GM18951 (cell line): ENCODE data around the gene CYP46A1.

Experiments
- POLR2A ChIP-seq: IDR thresholded peaks from 4 replicates; pipeline ENCODE4 v1.6.1; 2011; ENCODE audit warnings: mild to moderate bottlenecking; ENCODE audit not compliant: insufficient read length, insufficient read depth; ENCODE audit errors: extremely low read depth
- in situ Hi-C: fragments of 300-500 bp; cut with MboI; formaldehyde crosslinking; loops from one replicate; pipeline ENCODE4 v1.12.0; 2022; ENCODE audit warnings: low sequenced_read_pairs, mixed read lengths, inconsistent platforms; ENCODE audit not compliant: unreplicated experiment

Gene CYP46A1

GRCh38 chr14:99740411-99740810, 56.3 kb downstream of the CYP46A1 start:
- in situ Hi-C loops: no loop called here
- TF ChIP-seq POLR2A: no peak

GRCh38 chr14:99741227-99741976, 57.3 kb downstream of the CYP46A1 start:
- TF ChIP-seq POLR2A: no peak
- in situ Hi-C loops: no loop called here

GRCh38 chr14:99742074-99742473, 58.0 kb downstream of the CYP46A1 start:
- in situ Hi-C loops: no loop called here
- no peak for TF ChIP-seq POLR2A

DNA sequence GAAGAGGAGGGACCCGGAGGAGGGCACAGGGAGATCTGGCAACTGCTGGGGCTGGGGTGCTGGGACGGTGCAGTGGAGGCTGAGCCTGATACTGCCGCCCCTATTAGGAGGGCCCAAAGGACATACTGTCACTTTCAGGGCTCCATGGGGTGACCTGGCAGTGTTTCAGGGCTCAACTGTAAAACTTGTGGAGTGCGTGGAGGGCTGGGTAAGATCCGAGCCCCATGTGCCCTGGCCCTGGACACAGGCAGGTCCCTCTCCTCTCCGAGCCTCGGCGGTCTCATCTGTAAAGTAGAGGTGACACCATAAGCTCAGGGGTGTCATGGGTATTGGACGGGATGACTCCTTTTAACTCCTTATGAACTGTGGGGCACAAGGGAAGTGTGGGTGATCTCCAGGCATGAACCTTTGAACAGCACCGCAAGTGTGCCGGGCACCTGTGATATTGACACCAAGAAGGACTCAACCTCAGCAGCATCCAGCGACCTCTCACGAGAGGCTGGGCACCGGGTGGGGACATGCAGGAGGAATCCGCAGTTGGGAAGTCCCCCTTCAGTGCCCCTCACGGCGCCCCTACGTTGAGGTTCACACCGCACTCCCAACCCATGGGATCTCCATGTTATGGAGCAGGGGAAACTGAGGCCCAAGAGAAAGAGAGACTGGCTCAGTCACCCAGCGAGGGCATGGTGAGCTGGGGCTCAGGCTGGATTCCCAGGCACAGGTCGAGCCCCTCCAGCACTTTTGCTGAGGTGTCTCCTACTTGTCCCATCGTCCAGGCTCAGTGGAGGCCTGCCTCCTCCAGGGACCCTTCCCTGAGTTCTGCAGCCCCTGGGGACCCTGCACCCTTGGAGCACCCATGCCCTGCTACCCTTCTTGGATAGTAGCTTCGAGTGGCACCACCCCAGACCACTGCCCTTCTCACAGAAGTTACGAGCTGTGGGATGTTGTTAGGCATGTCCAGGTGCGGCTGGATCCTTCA, 58.7 kb downstream of the CYP46A1 start:
- in situ Hi-C loops: no loop called here
- no peak for TF ChIP-seq POLR2A

GRCh38 chr14:99744199-99744872, 60.2 kb downstream of the CYP46A1 start:
- TF ChIP-seq POLR2A: no peak
- in situ Hi-C loops: no loop called here

GRCh38 chr14:99744873-99745224, 60.8 kb downstream of the CYP46A1 start:
- in situ Hi-C loops: no loop called here

DNA sequence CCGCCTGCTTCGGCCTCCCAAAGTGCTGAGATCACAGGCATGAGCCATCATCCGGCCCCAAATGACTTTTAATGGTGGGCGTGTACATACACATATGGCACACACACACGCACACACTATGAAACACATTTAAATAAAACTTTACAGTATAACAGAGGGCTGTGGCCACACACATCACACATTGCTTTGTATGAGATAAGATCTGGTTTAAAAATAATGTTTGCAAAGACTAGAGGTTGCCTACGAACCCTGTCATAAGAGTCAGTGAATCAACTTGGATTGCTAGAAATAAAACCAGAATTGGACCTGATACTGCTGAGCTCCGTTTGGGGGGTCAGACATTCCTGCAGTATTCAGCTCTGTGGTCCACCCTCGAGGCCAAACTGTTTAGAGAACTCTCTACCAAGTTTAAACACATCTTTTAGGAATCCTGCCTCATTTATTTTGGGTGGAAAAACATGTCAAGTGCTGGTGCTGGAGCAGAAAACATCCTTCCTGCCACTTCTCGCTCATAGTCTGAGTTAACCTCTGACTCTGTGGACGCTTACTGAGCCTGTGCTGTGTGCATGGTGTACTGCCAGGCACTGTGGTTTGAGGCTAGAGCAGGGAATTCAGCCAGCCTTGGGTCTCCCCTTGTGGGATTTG, 61.3 kb downstream of the CYP46A1 start:
- TF ChIP-seq POLR2A: no peak
- in situ Hi-C loops: no loop called here

More at GRCh38 chr14:99744873-99745224, 60.8 kb downstream of the CYP46A1 start:
- TF ChIP-seq POLR2A: no peak

GRCh38 chr14:99747167-99747566, 63.1 kb downstream of the CYP46A1 start:
- in situ Hi-C loops: no loop called here
- TF ChIP-seq POLR2A: no peak

DNA sequence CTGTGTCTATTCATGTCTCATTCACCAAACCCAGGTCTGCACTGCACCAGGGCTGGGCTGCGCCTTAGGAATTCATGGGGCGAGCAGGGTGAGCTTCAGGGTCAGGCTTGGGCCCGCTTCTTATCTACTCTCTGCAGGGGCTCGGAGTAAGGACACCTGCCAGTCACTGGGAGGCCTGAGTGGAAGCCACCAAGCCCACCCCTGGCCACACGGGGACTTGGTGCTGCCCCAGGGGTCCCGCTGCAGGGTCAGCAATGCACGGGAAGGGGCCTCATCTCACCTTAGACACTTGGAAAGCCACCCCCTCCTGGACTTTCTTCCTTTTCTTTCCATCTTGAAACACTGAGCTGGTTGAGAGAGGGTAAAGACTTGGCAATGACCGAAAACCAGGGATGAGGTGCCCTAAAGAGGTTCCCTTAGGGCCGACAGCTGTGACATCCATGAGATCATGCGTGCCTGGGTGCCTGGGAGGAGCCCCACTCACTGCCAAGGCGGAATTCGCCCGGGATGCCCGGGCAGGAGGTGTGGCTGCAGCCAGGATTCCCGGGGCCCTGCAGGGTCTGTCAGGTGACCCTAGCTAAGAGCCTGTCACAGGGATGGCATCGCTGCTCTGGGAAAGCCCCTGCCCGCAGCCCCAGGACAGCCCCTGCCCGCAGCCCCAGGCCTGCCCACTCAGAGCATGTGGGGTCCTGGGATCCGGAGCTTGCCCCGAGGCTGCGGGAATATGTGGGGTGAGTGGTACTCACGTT, 63.7 kb downstream of the CYP46A1 start:
- in situ Hi-C loops: no loop called here

DNA sequence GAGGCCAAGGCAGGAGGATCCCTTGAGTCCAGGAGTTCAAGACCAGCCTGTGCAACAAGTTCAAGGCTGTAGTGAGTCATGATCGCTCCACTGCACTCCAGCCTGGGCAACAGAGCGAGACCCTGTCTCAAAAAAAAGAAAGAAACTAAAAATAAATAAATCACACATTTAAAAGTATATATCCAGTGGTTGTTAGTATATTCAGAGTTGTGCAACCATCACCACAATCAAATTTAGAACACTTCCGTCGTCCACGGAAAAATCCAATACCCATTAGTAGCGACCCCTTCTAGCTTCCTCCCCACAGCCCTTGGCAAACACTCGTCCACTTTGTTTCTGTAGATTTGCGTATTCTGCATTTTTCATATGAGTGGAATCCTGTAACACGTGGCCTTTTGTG, 64.4 kb downstream of the CYP46A1 start:
- TF ChIP-seq POLR2A: no peak
- in situ Hi-C loops: no loop called here

More for the DNA sequence above, 63.7 kb downstream of the CYP46A1 start:
- no peak for TF ChIP-seq POLR2A

DNA sequence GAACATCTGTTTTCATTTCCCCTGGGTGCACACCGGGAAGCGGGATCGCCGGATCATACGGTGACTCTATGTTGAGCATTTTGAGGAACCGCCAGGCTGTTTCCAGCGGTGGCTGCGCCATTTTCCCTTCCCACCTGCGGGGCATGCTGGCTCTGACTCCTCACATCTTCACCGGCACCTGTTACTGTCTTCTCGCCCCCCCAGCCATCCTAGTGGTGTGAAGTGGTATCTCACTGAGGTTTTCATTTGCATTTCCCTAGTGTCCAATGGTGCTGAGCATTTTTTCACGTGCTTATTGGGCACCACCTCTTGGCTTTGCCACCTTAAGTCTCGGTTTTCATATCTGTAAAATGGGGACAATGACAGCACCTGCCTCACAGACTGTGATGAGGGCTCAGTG, 65.0 kb downstream of the CYP46A1 start:
- in situ Hi-C loops: no loop called here
- no peak for TF ChIP-seq POLR2A
